Mesothelial cell of epicardium (in vitro differentiated cells): ENCODE results near the gene PRSS12. TPM values are rescaled to one million over a fixed set of nuclear protein-coding genes. Genes with fewer than 3 reads are reported as not detected.

Experiments
- DNase-seq, 2 experiments: peaks; one replicate each; pipeline ENCODE4 v3.0.0; 2021; ENCODE audit warnings: low spot score in 2 of 2; ENCODE audit not compliant: unreplicated experiment in 2 of 2
- H3K27ac Mint-ChIP-seq: 2 replicates; pipeline ENCODE4 v1.8.0; 2021; ENCODE audit warnings: mixed read lengths
- H3K27me3 Mint-ChIP-seq: 2 replicates; pipeline ENCODE4 v1.8.0; 2021; ENCODE audit warnings: low read depth, mixed read lengths
- H3K36me3 Mint-ChIP-seq: 2 replicates; pipeline ENCODE4 v1.8.0; 2021; ENCODE audit warnings: mixed read lengths
- H3K4me1 Mint-ChIP-seq: 2 replicates; pipeline ENCODE4 v1.8.0; 2021; ENCODE audit warnings: mixed read lengths
- H3K4me3 Mint-ChIP-seq: 2 replicates; pipeline ENCODE4 v1.8.0; 2021; ENCODE audit warnings: mild to moderate bottlenecking, moderate library complexity, mixed read lengths
- H3K9me3 Mint-ChIP-seq: 2 replicates; pipeline ENCODE4 v1.8.0; 2021; ENCODE audit warnings: mixed read lengths
- total RNA-seq: library from RNA; stranded (reverse); gene quantifications from 3 replicates; pipeline ENCODE4 v1.2.1, GENCODE V29; 2021
- TF ChIP-seq, protein P1 (sequence below): fragments of 200-600 bp; sonication (generic); IDR thresholded peaks from one replicate; pipeline ENCODE4 v1.5.0; 2021; ENCODE audit warnings: antibody characterized with exemption; ENCODE audit not compliant: unreplicated experiment

The PRSS12 gene
- total RNA-seq, 1 donor from 2014 or later = 46.7 TPM

DNA sequence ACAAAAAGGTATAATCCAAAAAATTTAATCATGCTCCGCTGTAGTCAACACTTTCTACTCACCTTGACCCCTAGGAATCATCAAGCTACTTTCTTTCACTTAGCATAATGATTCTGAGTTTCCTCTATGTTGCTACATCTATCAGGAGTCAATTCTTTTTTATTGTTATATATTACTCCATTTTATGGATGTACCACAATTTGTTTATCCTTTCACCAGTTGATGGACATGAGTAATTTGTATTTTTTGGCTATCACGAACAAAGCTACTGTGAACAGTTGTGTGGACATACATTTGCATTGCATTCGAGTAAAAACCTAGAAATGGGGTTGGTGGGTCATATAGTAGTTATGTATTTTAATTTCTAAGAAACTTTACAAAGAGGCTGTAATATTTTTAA is 102.9 kb downstream of the PRSS12 start:
- peaks cover 5% of the 10 kb centered on the region for H3K9me3 Mint-ChIP-seq

DNA sequence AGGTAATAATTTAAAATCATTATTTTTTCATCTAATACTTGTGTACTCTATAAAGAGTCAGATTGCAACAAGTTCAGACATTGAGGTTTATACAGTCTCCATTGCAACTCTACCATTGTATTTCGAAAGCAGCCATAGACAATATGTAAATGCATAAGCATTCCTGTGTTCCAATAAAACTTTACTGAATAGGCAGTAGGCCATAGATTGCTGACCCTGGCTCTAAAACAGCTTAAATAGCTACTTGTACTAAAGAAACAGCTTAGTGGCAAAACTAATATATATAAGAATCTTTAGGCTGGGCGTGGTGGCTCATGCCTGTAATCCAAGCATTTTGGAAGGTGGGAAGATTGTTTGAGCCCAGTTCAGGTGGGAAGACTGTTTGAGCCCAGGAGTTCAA is 115.3 kb downstream of the PRSS12 start:
- H3K9me3 Mint-ChIP-seq = no peaks in the 10 kb centered on the region
- no peak for DNase-seq
- H3K27me3 Mint-ChIP-seq = no peaks in the 10 kb centered on the region
- no peak overlapping the region for H3K4me3 Mint-ChIP-seq
- TF ChIP-seq, protein P1, sequence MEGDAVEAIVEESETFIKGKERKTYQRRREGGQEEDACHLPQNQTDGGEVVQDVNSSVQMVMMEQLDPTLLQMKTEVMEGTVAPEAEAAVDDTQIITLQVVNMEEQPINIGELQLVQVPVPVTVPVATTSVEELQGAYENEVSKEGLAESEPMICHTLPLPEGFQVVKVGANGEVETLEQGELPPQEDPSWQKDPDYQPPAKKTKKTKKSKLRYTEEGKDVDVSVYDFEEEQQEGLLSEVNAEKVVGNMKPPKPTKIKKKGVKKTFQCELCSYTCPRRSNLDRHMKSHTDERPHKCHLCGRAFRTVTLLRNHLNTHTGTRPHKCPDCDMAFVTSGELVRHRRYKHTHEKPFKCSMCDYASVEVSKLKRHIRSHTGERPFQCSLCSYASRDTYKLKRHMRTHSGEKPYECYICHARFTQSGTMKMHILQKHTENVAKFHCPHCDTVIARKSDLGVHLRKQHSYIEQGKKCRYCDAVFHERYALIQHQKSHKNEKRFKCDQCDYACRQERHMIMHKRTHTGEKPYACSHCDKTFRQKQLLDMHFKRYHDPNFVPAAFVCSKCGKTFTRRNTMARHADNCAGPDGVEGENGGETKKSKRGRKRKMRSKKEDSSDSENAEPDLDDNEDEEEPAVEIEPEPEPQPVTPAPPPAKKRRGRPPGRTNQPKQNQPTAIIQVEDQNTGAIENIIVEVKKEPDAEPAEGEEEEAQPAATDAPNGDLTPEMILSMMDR = no peak
- no peak overlapping the region for H3K27ac Mint-ChIP-seq
- no peaks in the 10 kb centered on the region for H3K36me3 Mint-ChIP-seq
- peaks cover 11% of the 10 kb centered on the region for H3K4me1 Mint-ChIP-seq

More for the DNA sequence above, 102.9 kb downstream of the PRSS12 start:
- DNase-seq = no peak
- H3K27me3 Mint-ChIP-seq = no peaks in the 10 kb centered on the region
- H3K4me3 Mint-ChIP-seq = no peak overlapping the region
- H3K36me3 Mint-ChIP-seq = no peaks in the 10 kb centered on the region
- no peak overlapping the region for H3K27ac Mint-ChIP-seq
- TF ChIP-seq, protein P1 = no peak
- no peaks in the 10 kb centered on the region for H3K4me1 Mint-ChIP-seq

DNA sequence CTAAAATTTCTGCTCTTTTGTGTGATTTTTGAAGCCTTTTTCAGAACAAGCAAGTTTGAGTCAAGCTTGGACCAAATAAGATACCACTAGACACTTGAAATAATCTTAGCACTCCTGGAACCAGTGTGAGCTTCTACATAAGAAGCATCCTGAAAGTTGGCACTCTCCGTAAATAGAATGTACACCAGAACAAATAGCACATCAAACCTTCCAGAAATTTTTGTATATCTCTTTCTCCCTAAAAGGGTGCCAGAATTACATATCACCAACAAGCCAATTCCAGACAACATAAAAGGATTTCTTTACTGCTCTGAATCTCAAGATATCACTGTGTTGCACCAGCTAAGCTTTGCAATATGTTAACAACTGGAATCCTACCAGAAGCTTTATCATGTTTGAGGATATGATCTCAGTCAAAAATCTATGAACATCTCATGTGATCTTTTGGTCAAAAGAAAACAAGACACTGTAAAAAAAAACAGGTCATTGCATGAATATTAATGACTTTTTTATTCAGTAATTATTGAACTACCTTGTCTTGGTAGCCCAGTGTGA is 117.2 kb downstream of the PRSS12 start:
- peaks cover 11% of the 10 kb centered on the region for H3K4me1 Mint-ChIP-seq
- H3K4me3 Mint-ChIP-seq = no peak overlapping the region
- no peaks in the 10 kb centered on the region for H3K36me3 Mint-ChIP-seq
- H3K9me3 Mint-ChIP-seq = no peaks in the 10 kb centered on the region
- no peak overlapping the region for H3K27ac Mint-ChIP-seq
- H3K27me3 Mint-ChIP-seq = no peaks in the 10 kb centered on the region
- no peak for DNase-seq
- TF ChIP-seq, protein P1 = no peak
